ENCODE measurements around the gene SP3. TPM values are rescaled to one million over a fixed set of nuclear protein-coding genes. Genes with fewer than 3 reads are reported as not detected.
A peak's percentile ranks its signal among the peaks of the same experiment; 100 is the strongest.

SP3 gene
- total RNA-seq, 1 experiment from 2014 or later = 139 TPM

- no peak overlapping the region for H3K4me3 ChIP-seq (ENCODE audit: low read length)
- H3K4me2 ChIP-seq (ENCODE audit: low read depth, low read length, poor library complexity, severe bottlenecking) = no peak overlapping the region
Observed at GRCh38 chr2:173991856-173992588, 26.8 kb upstream of the SP3 start.

DNA sequence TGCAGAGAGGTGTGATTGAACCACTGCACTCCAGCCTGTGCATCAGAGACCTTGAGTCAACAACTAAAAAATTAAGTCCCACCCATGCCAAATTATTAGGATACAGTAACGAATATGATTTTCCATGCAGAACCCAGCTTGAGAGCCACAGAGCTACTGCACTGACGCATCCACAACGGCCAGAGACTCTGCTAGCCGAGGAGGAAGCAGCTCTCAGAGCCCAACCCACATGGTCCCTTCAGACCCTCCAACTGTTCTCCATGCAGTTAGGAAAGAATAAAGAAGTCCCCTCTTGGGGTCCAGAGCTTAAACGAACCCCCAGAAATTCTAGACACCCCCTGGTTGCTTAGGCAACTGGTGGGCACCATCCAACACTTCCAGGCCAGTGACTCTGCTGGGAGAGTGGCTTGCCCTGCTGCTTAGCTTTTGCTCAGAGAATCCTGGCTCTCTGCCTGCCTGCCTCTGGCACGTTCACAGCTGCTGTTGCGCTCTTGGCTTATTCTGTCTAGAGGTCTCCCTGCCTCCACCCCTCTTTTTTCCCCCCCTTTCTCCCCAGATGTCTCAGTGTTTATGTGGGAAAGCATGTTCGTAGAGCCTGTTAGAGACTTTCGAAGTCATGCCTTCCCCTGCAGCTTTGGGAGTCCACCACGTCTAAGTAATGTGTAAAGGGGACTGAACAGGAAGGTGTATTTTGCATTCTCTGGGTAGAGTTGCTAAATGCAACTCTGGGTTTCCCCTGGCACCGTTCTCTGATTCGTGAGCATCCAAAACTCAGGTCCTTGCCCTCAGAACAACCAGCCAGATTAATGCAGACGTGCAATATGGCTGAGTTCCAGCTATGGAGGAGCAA, 26.0 kb upstream of the SP3 start:
- Histone ChIP-seq H3K79me2 (ENCODE audit: low read length) (no peaks in the 10 kb centered on the region), H3K9me3 (ENCODE audit: low read length) (no peaks in the 10 kb centered on the region), H2AFZ (ENCODE audit: low read length) (peak overlapping the region; percentile 84; the same call in 1 of the 2 replicates), H3K4me1 (ENCODE audit: low read length) (peaks cover 7% of the 10 kb centered on the region), H3K9me2 (replicated peaks; ENCODE audit: insufficient read depth, low read length) (no peaks in the 10 kb centered on the region), H4K20me1 (ENCODE audit: insufficient read depth, low read depth, low read length) (no peaks in the 10 kb centered on the region), H3K4me3 (ENCODE audit: low read length) (no peak overlapping the region), H3K27me3 (ENCODE audit: low read length) (no peaks in the 10 kb centered on the region), H3K27ac (ENCODE audit: low read length) (no peak overlapping the region), H3K36me3 (ENCODE audit: insufficient read depth, low read length) (no peaks in the 10 kb centered on the region), H3K9ac (ENCODE audit: low read length) (peak overlapping the region; percentile 31), H3K4me2 (ENCODE audit: low read depth, low read length, poor library complexity, severe bottlenecking) (peak overlapping the region; percentile 36)
- no peak for DNase-seq

More at GRCh38 chr2:173991856-173992588, 26.8 kb upstream of the SP3 start:
- no peaks in the 10 kb centered on the region for H3K27me3 ChIP-seq (ENCODE audit: low read length)
- H3K4me1 ChIP-seq (ENCODE audit: low read length) = peaks cover 7% of the 10 kb centered on the region
- H2AFZ ChIP-seq (ENCODE audit: low read length) = no peak overlapping the region
- DNase-seq = no peak
- H4K20me1 ChIP-seq (ENCODE audit: insufficient read depth, low read depth, low read length) = no peaks in the 10 kb centered on the region
- H3K9ac ChIP-seq (ENCODE audit: low read length) = no peak overlapping the region
- H3K79me2 ChIP-seq (ENCODE audit: low read length) = no peaks in the 10 kb centered on the region
- no peak overlapping the region for H3K27ac ChIP-seq (ENCODE audit: low read length)
- no peaks in the 10 kb centered on the region for H3K9me2 ChIP-seq (replicated peaks; ENCODE audit: insufficient read depth, low read length)
- no peaks in the 10 kb centered on the region for H3K9me3 ChIP-seq (ENCODE audit: low read length)
- no peaks in the 10 kb centered on the region for H3K36me3 ChIP-seq (ENCODE audit: insufficient read depth, low read length)

GRCh38 chr2:173990245-173990644, 25.1 kb upstream of the SP3 start:
- H3K4me2 ChIP-seq (ENCODE audit: low read depth, low read length, poor library complexity, severe bottlenecking) = no peak overlapping the region
- H3K9me2 ChIP-seq (replicated peaks; ENCODE audit: insufficient read depth, low read length) = no peaks in the 10 kb centered on the region
- no peaks in the 10 kb centered on the region for H3K36me3 ChIP-seq (ENCODE audit: insufficient read depth, low read length)
- H3K9ac ChIP-seq (ENCODE audit: low read length) = no peak overlapping the region
- no peaks in the 10 kb centered on the region for H3K27me3 ChIP-seq (ENCODE audit: low read length)
- H3K79me2 ChIP-seq (ENCODE audit: low read length) = no peaks in the 10 kb centered on the region
- no peak overlapping the region for H2AFZ ChIP-seq (ENCODE audit: low read length)
- no peak overlapping the region for H3K27ac ChIP-seq (ENCODE audit: low read length)
- peaks cover 7% of the 10 kb centered on the region for H3K4me1 ChIP-seq (ENCODE audit: low read length)
- no peak for DNase-seq
- no peak overlapping the region for H3K4me3 ChIP-seq (ENCODE audit: low read length)
- H4K20me1 ChIP-seq (ENCODE audit: insufficient read depth, low read depth, low read length) = no peaks in the 10 kb centered on the region
- H3K9me3 ChIP-seq (ENCODE audit: low read length) = no peaks in the 10 kb centered on the region

- no peak for DNase-seq
- H3K36me3 ChIP-seq (ENCODE audit: insufficient read depth, low read length) = no peaks in the 10 kb centered on the region
- H3K4me1 ChIP-seq (ENCODE audit: low read length) = peaks cover 7% of the 10 kb centered on the region
- H3K27me3 ChIP-seq (ENCODE audit: low read length) = no peaks in the 10 kb centered on the region
- H3K9me3 ChIP-seq (ENCODE audit: low read length) = no peaks in the 10 kb centered on the region
- H3K9me2 ChIP-seq (replicated peaks; ENCODE audit: insufficient read depth, low read length) = no peaks in the 10 kb centered on the region
- no peaks in the 10 kb centered on the region for H3K79me2 ChIP-seq (ENCODE audit: low read length)
- no peak overlapping the region for H3K4me2 ChIP-seq (ENCODE audit: low read depth, low read length, poor library complexity, severe bottlenecking)
- no peak overlapping the region for H2AFZ ChIP-seq (ENCODE audit: low read length)
- no peaks in the 10 kb centered on the region for H4K20me1 ChIP-seq (ENCODE audit: insufficient read depth, low read depth, low read length)
- no peak overlapping the region for H3K27ac ChIP-seq (ENCODE audit: low read length)
- H3K9ac ChIP-seq (ENCODE audit: low read length) = no peak overlapping the region
- H3K4me3 ChIP-seq (ENCODE audit: low read length) = no peak overlapping the region
Observed at GRCh38 chr2:173989884-173990215, 24.7 kb upstream of the SP3 start.

GRCh38 chr2:173989160-173989883, 24.1 kb upstream of the SP3 start:
- Histone ChIP-seq H3K79me2 (ENCODE audit: low read length) (no peaks in the 10 kb centered on the region), H3K27me3 (ENCODE audit: low read length) (no peaks in the 10 kb centered on the region), H3K9me2 (replicated peaks; ENCODE audit: insufficient read depth, low read length) (no peaks in the 10 kb centered on the region), H3K9ac (ENCODE audit: low read length) (no peak overlapping the region), H2AFZ (ENCODE audit: low read length) (no peak overlapping the region), H3K4me3 (ENCODE audit: low read length) (no peak overlapping the region), H3K4me1 (ENCODE audit: low read length) (peaks cover 7% of the 10 kb centered on the region), H3K36me3 (ENCODE audit: insufficient read depth, low read length) (no peaks in the 10 kb centered on the region), H3K27ac (ENCODE audit: low read length) (no peak overlapping the region), H3K4me2 (ENCODE audit: low read depth, low read length, poor library complexity, severe bottlenecking) (no peak overlapping the region), H3K9me3 (ENCODE audit: low read length) (no peaks in the 10 kb centered on the region), H4K20me1 (ENCODE audit: insufficient read depth, low read depth, low read length) (no peaks in the 10 kb centered on the region)
- DNase-seq = no peak

DNA sequence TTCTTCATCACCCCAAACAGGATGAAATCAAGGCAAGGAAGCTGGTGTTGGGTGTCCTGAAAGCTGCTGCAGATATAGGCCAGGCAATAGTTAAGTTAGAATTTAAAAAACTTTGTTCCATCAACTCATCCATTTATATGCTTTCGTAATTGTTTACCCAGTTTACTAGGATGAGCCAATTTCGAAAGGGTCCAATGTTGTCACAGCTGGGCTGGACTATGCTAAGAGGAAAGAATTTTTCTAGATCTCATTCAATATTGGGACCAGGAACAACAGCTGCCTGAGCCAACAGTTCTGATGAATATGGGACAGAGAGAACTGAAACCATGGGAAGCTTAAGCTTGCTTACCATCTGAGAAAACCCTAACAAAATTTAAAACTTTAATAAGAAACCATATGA, 21.6 kb upstream of the SP3 start:
- Histone ChIP-seq H3K79me2 (ENCODE audit: low read length) (no peaks in the 10 kb centered on the region), H3K4me1 (ENCODE audit: low read length) (peaks cover 7% of the 10 kb centered on the region), H3K4me2 (ENCODE audit: low read depth, low read length, poor library complexity, severe bottlenecking) (no peak overlapping the region), H3K27ac (ENCODE audit: low read length) (no peak overlapping the region), H3K27me3 (ENCODE audit: low read length) (no peaks in the 10 kb centered on the region), H3K36me3 (ENCODE audit: insufficient read depth, low read length) (no peaks in the 10 kb centered on the region), H4K20me1 (ENCODE audit: insufficient read depth, low read depth, low read length) (no peaks in the 10 kb centered on the region), H3K9me2 (replicated peaks; ENCODE audit: insufficient read depth, low read length) (no peaks in the 10 kb centered on the region), H3K9ac (ENCODE audit: low read length) (no peak overlapping the region), H3K9me3 (ENCODE audit: low read length) (no peaks in the 10 kb centered on the region), H3K4me3 (ENCODE audit: low read length) (no peak overlapping the region), H2AFZ (ENCODE audit: low read length) (no peak overlapping the region)
- DNase-seq = no peak

DNA sequence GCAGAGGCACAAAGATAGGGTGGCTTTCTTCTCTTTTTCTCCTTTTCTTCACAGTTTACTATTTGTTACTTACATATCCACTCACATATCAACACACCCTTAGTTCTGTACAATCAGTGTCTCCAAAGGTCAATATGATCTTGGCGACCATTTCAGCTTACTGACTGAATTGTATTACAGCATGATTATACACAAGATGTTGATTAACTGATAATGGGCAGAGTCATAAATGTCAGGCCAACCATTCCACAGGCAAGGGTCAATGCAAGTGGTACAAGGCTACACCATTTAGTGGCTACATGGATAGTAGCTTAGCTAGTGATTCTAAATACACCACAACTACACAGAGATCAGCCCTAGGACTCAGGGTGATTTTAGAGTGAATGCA, 20.4 kb upstream of the SP3 start:
- H2AFZ ChIP-seq (ENCODE audit: low read length) = no peak overlapping the region

More for the DNA sequence above, 20.4 kb upstream of the SP3 start:
- Histone ChIP-seq H3K9me3 (ENCODE audit: low read length) (no peaks in the 10 kb centered on the region), H3K4me2 (ENCODE audit: low read depth, low read length, poor library complexity, severe bottlenecking) (no peak overlapping the region), H3K27ac (ENCODE audit: low read length) (no peak overlapping the region), H3K79me2 (ENCODE audit: low read length) (no peaks in the 10 kb centered on the region), H3K4me3 (ENCODE audit: low read length) (no peak overlapping the region), H3K4me1 (ENCODE audit: low read length) (no peaks in the 10 kb centered on the region), H3K9me2 (replicated peaks; ENCODE audit: insufficient read depth, low read length) (no peaks in the 10 kb centered on the region), H4K20me1 (ENCODE audit: insufficient read depth, low read depth, low read length) (no peaks in the 10 kb centered on the region), H3K9ac (ENCODE audit: low read length) (no peak overlapping the region), H3K36me3 (ENCODE audit: insufficient read depth, low read length) (no peaks in the 10 kb centered on the region), H3K27me3 (ENCODE audit: low read length) (no peaks in the 10 kb centered on the region)
- no peak for DNase-seq
